H1 (cell line): ENCODE results near the gene CCL4. TPM values are rescaled to one million over a fixed set of nuclear protein-coding genes. Genes with fewer than 3 reads are reported as not detected.
A peak's percentile ranks its signal among the peaks of the same experiment; 100 is the strongest.

Source experiments
- polyA plus RNA-seq, 7 experiments: library from polyadenylated mRNA; depleted of rRNA in 3 of 7; stranded (reverse) in 5 of 7; unstranded in 2 of 7; fragments of >200 nt in 5 of 7; fragments of 200-250 nt in 2 of 7; gene quantifications; 1 replicate in 5 of 7; 2 replicates in 1 of 7; 4 replicates in 1 of 7; pipeline versions ENCODE4 v1.2.1 to v1.2.3, GENCODE V29; 2011 to 2013; ENCODE audit warnings: missing spikeins in 2 of 7, mixed read lengths in 2 of 7
- total RNA-seq: library from RNA; stranded (reverse); fragmentation: NEBNext Ultra II Directional; extraction: Animal tissue kit (Norgen Biotek cat#: 25700); gene quantifications from 2 replicates; pipeline ENCODE4 v1.2.1, GENCODE V29; 2021
- TF ChIP-seq, protein P1 (sequence below): IDR thresholded peaks from 2 replicates; pipeline ENCODE4 v1.6.1; 2012; ENCODE audit warnings: inconsistent platforms

CCL4 gene
- total and polyA plus RNA-seq, 2 of the 8 experiments (the other 6 are each of a cell fraction or from before 2014, with no cell fraction given) = not detected

DNA sequence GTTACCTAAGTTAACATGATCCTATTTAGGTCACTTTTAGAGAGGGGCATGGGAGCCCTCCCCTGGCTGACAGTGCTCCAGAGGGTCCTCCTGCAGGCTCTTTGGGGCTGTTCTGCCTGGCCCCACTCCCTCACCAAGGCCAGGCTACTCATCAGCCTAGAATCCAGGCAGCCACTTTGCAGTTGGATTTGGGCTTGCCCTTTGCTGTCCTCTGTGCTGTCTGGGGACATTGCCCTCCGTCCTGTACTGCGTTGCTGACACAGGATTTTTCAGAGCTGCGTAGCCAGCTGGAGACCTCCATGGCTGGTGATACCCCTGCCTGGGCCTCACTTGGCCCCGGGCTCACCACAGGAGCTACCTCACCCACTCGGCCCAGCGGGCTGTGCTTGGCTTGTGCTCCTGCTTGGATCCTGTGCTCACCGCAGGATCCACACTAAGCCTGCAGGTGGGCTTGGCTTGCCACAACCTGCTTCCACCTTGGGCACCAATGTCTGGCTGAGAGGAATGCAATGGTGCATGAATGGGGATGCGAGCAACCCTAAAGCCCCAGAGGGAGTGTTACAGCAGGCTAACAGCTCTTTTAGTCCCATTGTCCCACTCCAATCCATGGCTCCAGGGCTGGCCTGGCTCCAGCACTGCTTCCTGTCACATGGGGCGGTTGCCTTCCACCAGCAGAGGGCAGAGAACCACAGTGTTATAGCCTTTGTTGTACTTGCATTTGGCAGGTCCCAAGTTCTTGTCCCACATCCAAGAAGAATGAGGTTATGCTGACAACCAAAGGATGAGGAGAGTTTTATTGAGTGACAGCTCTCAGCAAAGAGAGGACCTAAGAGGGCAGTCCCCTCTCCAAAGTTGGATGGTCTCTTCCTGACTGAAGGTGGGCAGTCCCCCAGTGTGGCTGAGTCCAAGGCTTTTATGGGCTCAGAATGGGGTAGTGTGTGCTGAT, 21.5 kb downstream of the CCL4 start (continued):
- TF ChIP-seq, protein P1, sequence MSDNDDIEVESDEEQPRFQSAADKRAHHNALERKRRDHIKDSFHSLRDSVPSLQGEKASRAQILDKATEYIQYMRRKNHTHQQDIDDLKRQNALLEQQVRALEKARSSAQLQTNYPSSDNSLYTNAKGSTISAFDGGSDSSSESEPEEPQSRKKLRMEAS = peak; percentile 59; the same call in 1 of the 2 replicates
